K562 (cell line): ENCODE data around the gene TCF3. TPM values are rescaled to one million over a fixed set of nuclear protein-coding genes. Genes with fewer than 3 reads are reported as not detected.

Experiments used
- ELK3 ChIP-seq: fragments of 450-650 bp; formaldehyde crosslinking; IDR thresholded peaks from 2 replicates; pipeline ENCODE4 v1.4.0; 2020; ENCODE audit warnings: mild to moderate bottlenecking
- ESRRA ChIP-seq: fragments of 450-650 bp; IDR thresholded peaks from 2 replicates; pipeline ENCODE4 v1.6.1; 2014; ENCODE audit warnings: low read depth, mild to moderate bottlenecking, moderate library complexity, borderline replicate concordance
- FOXK1 ChIP-seq: sonication (generic); formaldehyde crosslinking; IDR thresholded peaks from 2 replicates; pipeline ENCODE4 v1.8.0; 2022; ENCODE audit warnings: missing genetic modification reagents, mild to moderate bottlenecking, borderline replicate concordance
- FOXK2 ChIP-seq, 2 experiments: fragments of 450-650 bp; IDR thresholded peaks in 1 of 2; conservative IDR thresholded peaks in 1 of 2; 2 replicates each; pipeline ENCODE4 v1.6.1; 2016; ENCODE audit warnings: low read depth in 2 of 2, mild to moderate bottlenecking in 1 of 2
- HCFC1 ChIP-seq: IDR thresholded peaks from 2 replicates; pipeline ENCODE4 v1.6.1; 2012; ENCODE audit warnings: low read depth, low read length, improper control_type of control experiment
- HDAC2 ChIP-seq: fragments of 450-650 bp; IDR thresholded peaks from 2 replicates; pipeline ENCODE4 v1.6.1; 2016; ENCODE audit warnings: mild to moderate bottlenecking
- LARP7 ChIP-seq: fragments of 450-650 bp; IDR thresholded peaks from 2 replicates; pipeline ENCODE4 v1.6.1; 2016
- PATZ1 ChIP-seq: fragments of 250-450 bp; sonication (Bioruptor Pico); IDR thresholded peaks from 2 replicates; pipeline ENCODE4 v1.5.0; 2020; ENCODE audit warnings: mild to moderate bottlenecking, borderline replicate concordance
- RAD21 ChIP-seq, 2 experiments: fragments of 250-450 bp in 1 of 2; fragments of 450-650 bp in 1 of 2; sonication (Bioruptor Pico) in 1 of 2; formaldehyde crosslinking in 1 of 2; IDR thresholded peaks in 1 of 2; conservative IDR thresholded peaks in 1 of 2; 2 replicates each; pipeline versions ENCODE4 v1.4.0 to v1.8.0; 2020 to 2022; ENCODE audit warnings: mild to moderate bottlenecking in 2 of 2, moderate library complexity in 1 of 2
- RFX1 ChIP-seq: fragments of 450-650 bp; IDR thresholded peaks from 2 replicates; pipeline ENCODE4 v1.6.1; 2016; ENCODE audit warnings: mild to moderate bottlenecking, moderate library complexity
- SOX6 ChIP-seq: fragments of 450-650 bp; IDR thresholded peaks from 2 replicates; pipeline ENCODE4 v1.6.1; 2014; ENCODE audit warnings: mild to moderate bottlenecking
- ZNF140 ChIP-seq: fragments of 250-450 bp; sonication (Bioruptor Pico); IDR thresholded peaks from 2 replicates; pipeline ENCODE4 v1.8.0; 2021; ENCODE audit warnings: moderate library complexity, mild to moderate bottlenecking, inconsistent platforms
- ZNF239 ChIP-seq: fragments of 250-450 bp; sonication (Bioruptor Pico); IDR thresholded peaks from 2 replicates; pipeline ENCODE4 v1.4.0; 2020; ENCODE audit warnings: mild to moderate bottlenecking
- ZNF449 ChIP-seq: fragments of 250-450 bp; sonication (Bioruptor Pico); IDR thresholded peaks from 2 replicates; pipeline ENCODE4 v1.8.0; 2022; ENCODE audit warnings: moderate library complexity, mild to moderate bottlenecking, inconsistent platforms
- polyA plus RNA-seq, 8 experiments: library from polyadenylated mRNA; depleted of rRNA in 4 of 8; stranded (reverse) in 5 of 8; unstranded in 3 of 8; fragments of >200 nt; fragmentation: Nextera tagmentation in 2 of 8; fragmentation: Illumina TruSeq in 1 of 8; extraction: Ambion mirVana in 2 of 8; extraction: Trizol in 1 of 8; gene quantifications; 2 replicates each; pipeline versions ENCODE4 v1.2.1 to v1.2.3, GENCODE V29; 2011 to 2014; ENCODE audit warnings: inconsistent platforms in 1 of 8, missing spikeins in 1 of 8
- total RNA-seq, 7 experiments: library from RNA; depleted of rRNA in 6 of 7; stranded (reverse); fragments of >200 nt in 6 of 7; fragmentation: Illumina TruSeq in 2 of 7; extraction: Trizol in 2 of 7; gene quantifications; 2 replicates each; pipeline versions ENCODE4 v1.2.1 to v1.2.3, GENCODE V29; 2011 to 2021; ENCODE audit warnings: low replicate concordance in 1 of 7
- TF ChIP-seq, protein P1 (sequence below), 3 experiments: IDR thresholded peaks in 2 of 3; conservative IDR thresholded peaks in 1 of 3; 2 replicates each; pipeline ENCODE4 v1.5.1; 2011 to 2012; ENCODE audit warnings: low read length in 3 of 3, mild to moderate bottlenecking in 3 of 3, control low read depth in 2 of 3, improper control_type of control experiment in 1 of 3, inconsistent platforms in 1 of 3, low read depth in 1 of 3, mixed read lengths in 1 of 3, moderate library complexity in 1 of 3; ENCODE audit not compliant: insufficient read depth in 2 of 3
- TF ChIP-seq, protein P2 (sequence below): sonication (generic); formaldehyde crosslinking; IDR thresholded peaks from 2 replicates; pipeline ENCODE4 v1.8.1; 2023; ENCODE audit warnings: mild to moderate bottlenecking, missing genetic modification reagents, moderate library complexity
- TF ChIP-seq, protein P3 (sequence below): sonication (generic); formaldehyde crosslinking; IDR thresholded peaks from 2 replicates; pipeline ENCODE4 v1.8.0; 2022; ENCODE audit warnings: mild to moderate bottlenecking, missing genetic modification reagents

TCF3 gene
- total and polyA plus RNA-seq, 9 of the 15 experiments (the other 6 are each of a cell fraction or from before 2014, with no cell fraction given) = 5.6 to 259 (median 84.0) TPM

GRCh38 chr19:1605236-1606137, 46.9 kb downstream of the TCF3 start, which contains the start of gene UQCR11 (continued):
- no peak for TF ChIP-seq ZNF449
- TF ChIP-seq, protein P1, sequence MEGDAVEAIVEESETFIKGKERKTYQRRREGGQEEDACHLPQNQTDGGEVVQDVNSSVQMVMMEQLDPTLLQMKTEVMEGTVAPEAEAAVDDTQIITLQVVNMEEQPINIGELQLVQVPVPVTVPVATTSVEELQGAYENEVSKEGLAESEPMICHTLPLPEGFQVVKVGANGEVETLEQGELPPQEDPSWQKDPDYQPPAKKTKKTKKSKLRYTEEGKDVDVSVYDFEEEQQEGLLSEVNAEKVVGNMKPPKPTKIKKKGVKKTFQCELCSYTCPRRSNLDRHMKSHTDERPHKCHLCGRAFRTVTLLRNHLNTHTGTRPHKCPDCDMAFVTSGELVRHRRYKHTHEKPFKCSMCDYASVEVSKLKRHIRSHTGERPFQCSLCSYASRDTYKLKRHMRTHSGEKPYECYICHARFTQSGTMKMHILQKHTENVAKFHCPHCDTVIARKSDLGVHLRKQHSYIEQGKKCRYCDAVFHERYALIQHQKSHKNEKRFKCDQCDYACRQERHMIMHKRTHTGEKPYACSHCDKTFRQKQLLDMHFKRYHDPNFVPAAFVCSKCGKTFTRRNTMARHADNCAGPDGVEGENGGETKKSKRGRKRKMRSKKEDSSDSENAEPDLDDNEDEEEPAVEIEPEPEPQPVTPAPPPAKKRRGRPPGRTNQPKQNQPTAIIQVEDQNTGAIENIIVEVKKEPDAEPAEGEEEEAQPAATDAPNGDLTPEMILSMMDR (IDR thresholded peaks at IDR 0.05 in 2 of 3, conservative IDR thresholded peaks at IDR 0.05 in 1 of 3; ENCODE audit: insufficient read depth in 2 of 3, low read depth in 1 of 3, low read length in 3 of 3) = peak; percentile 75 to 79 (median 78)
- peak; percentile 57; the same call in 1 of the 2 replicates for TF ChIP-seq LARP7
- no peak for TF ChIP-seq HDAC2
- no peak for TF ChIP-seq FOXK1 (CRISPR knock-in tag)
- peak; percentile 72 for TF ChIP-seq ESRRA
- peak; percentile 32 to 40; a peak in 2 of 4 replicates for TF ChIP-seq FOXK2 (conservative IDR thresholded peaks at IDR 0.05 in 1 of 2, IDR thresholded peaks at IDR 0.05 in 1 of 2; ENCODE audit: low read depth in 2 of 2)
- TF ChIP-seq, protein P2, sequence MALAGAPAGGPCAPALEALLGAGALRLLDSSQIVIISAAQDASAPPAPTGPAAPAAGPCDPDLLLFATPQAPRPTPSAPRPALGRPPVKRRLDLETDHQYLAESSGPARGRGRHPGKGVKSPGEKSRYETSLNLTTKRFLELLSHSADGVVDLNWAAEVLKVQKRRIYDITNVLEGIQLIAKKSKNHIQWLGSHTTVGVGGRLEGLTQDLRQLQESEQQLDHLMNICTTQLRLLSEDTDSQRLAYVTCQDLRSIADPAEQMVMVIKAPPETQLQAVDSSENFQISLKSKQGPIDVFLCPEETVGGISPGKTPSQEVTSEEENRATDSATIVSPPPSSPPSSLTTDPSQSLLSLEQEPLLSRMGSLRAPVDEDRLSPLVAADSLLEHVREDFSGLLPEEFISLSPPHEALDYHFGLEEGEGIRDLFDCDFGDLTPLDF (CRISPR knock-in tag) = peak; percentile 44
- TF ChIP-seq RFX1 = peak; percentile 81
- peak; percentile 59 for TF ChIP-seq SOX6
- TF ChIP-seq ZNF239 (CRISPR knock-in tag) = no peak
- TF ChIP-seq RAD21 (CRISPR knock-in tag; conservative IDR thresholded peaks at IDR 0.05 in 1 of 2, IDR thresholded peaks at IDR 0.05 in 1 of 2) = peak; percentile 75 to 81
- TF ChIP-seq, protein P3, sequence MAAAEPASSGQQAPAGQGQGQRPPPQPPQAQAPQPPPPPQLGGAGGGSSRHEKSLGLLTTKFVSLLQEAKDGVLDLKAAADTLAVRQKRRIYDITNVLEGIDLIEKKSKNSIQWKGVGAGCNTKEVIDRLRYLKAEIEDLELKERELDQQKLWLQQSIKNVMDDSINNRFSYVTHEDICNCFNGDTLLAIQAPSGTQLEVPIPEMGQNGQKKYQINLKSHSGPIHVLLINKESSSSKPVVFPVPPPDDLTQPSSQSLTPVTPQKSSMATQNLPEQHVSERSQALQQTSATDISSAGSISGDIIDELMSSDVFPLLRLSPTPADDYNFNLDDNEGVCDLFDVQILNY (CRISPR knock-in tag) = 0 out of 2 replicates have a peak, but pooled peaks have one; percentile 10
- no peak for TF ChIP-seq PATZ1 (CRISPR knock-in tag)
- peak; percentile 29; the same call in 1 of the 2 replicates for TF ChIP-seq HCFC1
- TF ChIP-seq ZNF140 = no peak
- no peak for TF ChIP-seq ELK3
